CD4-positive, alpha-beta T cell treated with Interleukin-6 at 100 ng/mL for 8 hours (primary cell): ENCODE results near the gene UCP3.

Experiments
- DNase-seq: peaks from one replicate; pipeline ENCODE4 v3.0.0-alpha.2; 2020; ENCODE audit warnings: mixed read lengths, low spot score

Gene UCP3

GRCh38 chr11:73951797-73952196 is 57.1 kb downstream of the UCP3 start:
- DNase-seq, result no peak

- DNase-seq, result no peak
These were observed 57.8 kb downstream of the UCP3 start, which contains the start of gene DNAJB13 for GRCh38 chr11:73950869-73951710. Gene DNAJB13 (plus strand): TSS chr11:73951026. CDS start chr11:73951070, 44 bp downstream.
